Activated naive CD8-positive, alpha-beta T cell (primary cell): ENCODE data around the gene DUOXA2.
"Not testable (repeated sequence)": the region's sequence is repeated elsewhere in the genome, so short reads cannot be mapped to it uniquely, and the experiment has no call there.

ENCODE experiments used
- H3K27ac Mint-ChIP-seq: one replicate; pipeline ENCODE4 v1.8.0; 2021; ENCODE audit warnings: mixed read lengths
- H3K27me3 Mint-ChIP-seq: one replicate; pipeline ENCODE4 v1.8.0; 2021; ENCODE audit warnings: mixed read lengths
- H3K36me3 Mint-ChIP-seq: one replicate; pipeline ENCODE4 v1.8.0; 2021; ENCODE audit warnings: mixed read lengths
- H3K4me1 Mint-ChIP-seq: one replicate; pipeline ENCODE4 v1.8.0; 2021; ENCODE audit warnings: low read depth, mixed read lengths
- H3K4me3 Mint-ChIP-seq: one replicate; pipeline ENCODE4 v1.8.0; 2021; ENCODE audit warnings: mild to moderate bottlenecking, mixed read lengths
- H3K9me3 Mint-ChIP-seq: one replicate; pipeline ENCODE4 v1.8.0; 2021; ENCODE audit warnings: low read depth, mixed read lengths

Gene DUOXA2

GRCh38 chr15:45114076-45114750 is at the start of gene DUOXA2, which contains the start of gene DUOX2:
Gene DUOXA2, plus strand, starts transcription at chr15:45114326. Its CDS starts 280 bp downstream, at chr15:45114606.
Gene DUOX2, minus strand, starts transcription at chr15:45114172. Its CDS starts 761 bp downstream, at chr15:45113411.
- Mint-ChIP-seq H3K27ac (no peak within 1 kb of the TSS), H3K4me3 (peak within 1 kb of the TSS; percentile 72), H3K36me3 (no peaks in the 10 kb centered on the region), H3K9me3 (no peaks in the 10 kb centered on the region), H3K4me1 (peaks cover 39% of the 10 kb centered on the region), H3K27me3 (peaks cover 51% of the 10 kb centered on the region)

- peaks cover 7% of the 10 kb centered on the region for H3K4me1 Mint-ChIP-seq
- H3K36me3 Mint-ChIP-seq, result peaks cover 16% of the 10 kb centered on the region
- H3K4me3 Mint-ChIP-seq, result no peak overlapping the region
- no peak overlapping the region for H3K27ac Mint-ChIP-seq
- no peaks in the 10 kb centered on the region for H3K27me3 Mint-ChIP-seq
- no peaks in the 10 kb centered on the region for H3K9me3 Mint-ChIP-seq
Measured at GRCh38 chr15:45064386-45064785, 49.7 kb upstream of the DUOXA2 start.

DNA sequence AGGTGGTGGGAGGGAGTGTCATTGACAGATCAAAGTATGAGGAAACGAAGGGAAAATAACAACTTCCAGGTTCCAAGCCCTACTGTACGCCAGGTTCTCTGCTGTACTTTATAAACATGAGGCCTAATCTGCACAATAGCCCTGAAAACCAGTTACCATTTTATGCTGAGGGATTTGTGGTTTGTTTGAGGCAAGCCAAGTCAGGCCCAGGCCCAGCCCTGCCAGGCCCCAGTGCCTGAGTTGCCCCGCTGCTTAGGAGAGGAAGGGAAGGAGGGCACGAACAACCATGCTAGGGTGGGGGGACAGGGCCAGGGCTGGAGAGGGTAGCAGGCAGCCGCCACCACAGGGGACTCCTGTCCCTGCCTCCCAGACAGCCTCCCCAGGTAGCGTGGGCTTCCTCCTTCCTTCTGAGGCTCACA is 44.2 kb upstream of the DUOXA2 start:
- not testable (repeated sequence) for H3K27ac Mint-ChIP-seq, H3K9me3 Mint-ChIP-seq, H3K36me3 Mint-ChIP-seq, H3K4me3 Mint-ChIP-seq, H3K4me1 Mint-ChIP-seq, H3K27me3 Mint-ChIP-seq

DNA sequence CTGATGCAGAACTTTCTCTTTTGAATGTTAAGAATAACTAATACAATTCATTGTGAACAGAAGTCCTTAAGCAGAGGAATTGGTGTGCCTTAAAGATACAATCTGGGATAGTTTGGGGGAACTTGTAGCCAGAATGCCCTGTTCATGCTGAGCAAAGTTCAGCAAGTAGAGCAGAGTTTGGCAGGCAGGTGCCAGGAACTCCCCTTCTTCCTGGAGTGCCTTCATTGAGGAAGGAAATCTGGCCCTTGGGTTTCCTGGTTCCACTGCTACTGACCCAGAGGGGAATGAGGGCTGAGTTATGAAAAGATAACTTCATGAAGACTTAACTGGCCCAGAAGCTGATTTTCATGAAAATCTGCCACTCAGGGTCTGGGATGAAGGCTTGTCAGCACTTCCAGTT is 40.5 kb upstream of the DUOXA2 start:
- not testable (repeated sequence) for H3K27ac Mint-ChIP-seq, H3K4me3 Mint-ChIP-seq, H3K36me3 Mint-ChIP-seq, H3K27me3 Mint-ChIP-seq, H3K4me1 Mint-ChIP-seq, H3K9me3 Mint-ChIP-seq

GRCh38 chr15:45075440-45076320 is 38.4 kb upstream of the DUOXA2 start:
- not testable (repeated sequence) for H3K4me3 Mint-ChIP-seq, H3K27me3 Mint-ChIP-seq, H3K27ac Mint-ChIP-seq, H3K4me1 Mint-ChIP-seq, H3K36me3 Mint-ChIP-seq, H3K9me3 Mint-ChIP-seq

DNA sequence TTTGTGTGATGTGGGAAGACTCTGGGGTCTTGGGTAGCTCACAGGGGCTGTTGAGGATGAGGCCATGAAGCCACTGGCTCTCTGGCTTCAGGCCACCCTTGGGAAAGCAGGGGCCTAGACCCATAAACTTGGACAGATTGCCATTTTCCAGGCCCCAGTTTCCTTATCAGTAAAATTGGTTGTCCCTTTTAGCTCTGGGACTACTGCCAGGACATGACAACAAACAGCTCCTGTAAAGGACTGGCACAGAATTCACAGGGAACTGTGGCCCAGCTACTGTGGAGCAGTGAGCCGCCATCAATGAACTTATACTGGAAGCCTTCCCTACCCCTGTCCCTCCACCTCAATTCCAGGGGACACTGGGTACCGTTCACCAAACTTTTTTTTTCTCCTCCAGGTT is 36.7 kb upstream of the DUOXA2 start:
- not testable (repeated sequence) for H3K36me3 Mint-ChIP-seq, H3K27ac Mint-ChIP-seq, H3K9me3 Mint-ChIP-seq, H3K27me3 Mint-ChIP-seq, H3K4me1 Mint-ChIP-seq, H3K4me3 Mint-ChIP-seq

- H3K36me3 Mint-ChIP-seq, H3K4me1 Mint-ChIP-seq, H3K27ac Mint-ChIP-seq, H3K9me3 Mint-ChIP-seq, H3K27me3 Mint-ChIP-seq, H3K4me3 Mint-ChIP-seq: not testable (repeated sequence)
Measured at GRCh38 chr15:45079201-45079600, 34.9 kb upstream of the DUOXA2 start.

DNA sequence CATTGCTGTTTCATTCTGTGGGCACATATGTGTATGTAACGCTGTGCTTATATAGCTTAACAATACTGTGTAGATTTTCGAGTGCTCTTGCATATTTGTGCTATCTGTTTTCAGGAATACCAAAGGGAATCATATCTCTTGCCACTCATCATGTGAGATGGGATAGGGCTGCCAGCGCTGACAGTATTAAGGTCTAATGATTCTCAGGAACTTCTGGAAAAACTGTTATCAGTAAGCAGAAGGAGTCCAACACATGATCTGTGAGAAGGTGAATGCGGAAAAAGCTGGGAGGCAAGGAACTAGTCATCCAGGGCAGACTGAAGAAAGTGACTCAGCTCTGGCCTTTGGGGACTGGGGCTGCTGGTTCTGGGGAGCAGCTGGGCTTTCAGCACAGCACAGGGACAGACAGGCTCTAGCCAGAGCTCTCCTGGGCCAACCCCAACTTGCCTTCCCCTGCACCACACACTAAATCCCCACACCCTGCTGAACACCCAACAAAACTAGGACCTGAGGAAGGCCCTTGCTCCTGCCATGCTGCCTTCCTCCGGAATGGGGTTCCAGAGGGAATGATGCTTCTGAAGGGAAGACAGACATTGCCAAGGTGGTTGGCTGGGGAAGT is 34.4 kb upstream of the DUOXA2 start:
- H3K4me3 Mint-ChIP-seq, H3K9me3 Mint-ChIP-seq, H3K4me1 Mint-ChIP-seq, H3K27me3 Mint-ChIP-seq, H3K36me3 Mint-ChIP-seq, H3K27ac Mint-ChIP-seq: not testable (repeated sequence)

GRCh38 chr15:45080593-45080992 is 33.5 kb upstream of the DUOXA2 start:
- H3K9me3 Mint-ChIP-seq, H3K27me3 Mint-ChIP-seq, H3K27ac Mint-ChIP-seq, H3K4me1 Mint-ChIP-seq, H3K36me3 Mint-ChIP-seq, H3K4me3 Mint-ChIP-seq: not testable (repeated sequence)

GRCh38 chr15:45082412-45082811 is 31.7 kb upstream of the DUOXA2 start:
- not testable (repeated sequence) for H3K4me1 Mint-ChIP-seq, H3K36me3 Mint-ChIP-seq, H3K9me3 Mint-ChIP-seq, H3K27me3 Mint-ChIP-seq, H3K27ac Mint-ChIP-seq, H3K4me3 Mint-ChIP-seq

DNA sequence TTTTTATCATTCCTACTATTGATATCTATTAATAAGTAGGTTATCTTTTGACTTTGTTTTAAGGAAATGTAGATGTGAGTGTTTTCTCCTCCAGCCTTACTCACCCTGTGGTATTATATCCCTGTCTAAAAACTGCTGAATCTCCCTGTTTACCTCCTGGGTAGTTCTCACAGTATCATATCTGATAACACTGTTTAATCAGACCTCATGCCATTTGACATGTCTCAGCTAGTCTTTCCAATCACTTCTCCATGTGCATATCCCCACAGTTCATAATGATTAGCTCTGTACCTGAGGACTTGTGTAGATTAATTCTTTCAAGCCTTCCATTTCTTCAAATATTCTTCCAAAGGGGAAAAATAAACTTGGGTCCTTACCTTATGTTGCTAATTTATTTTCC is 30.9 kb upstream of the DUOXA2 start:
- Mint-ChIP-seq H3K4me3 (no peak overlapping the region), H3K27ac (no peak overlapping the region), H3K9me3 (no peaks in the 10 kb centered on the region), H3K36me3 (no peaks in the 10 kb centered on the region), H3K27me3 (peaks cover 14% of the 10 kb centered on the region), H3K4me1 (no peaks in the 10 kb centered on the region)

DNA sequence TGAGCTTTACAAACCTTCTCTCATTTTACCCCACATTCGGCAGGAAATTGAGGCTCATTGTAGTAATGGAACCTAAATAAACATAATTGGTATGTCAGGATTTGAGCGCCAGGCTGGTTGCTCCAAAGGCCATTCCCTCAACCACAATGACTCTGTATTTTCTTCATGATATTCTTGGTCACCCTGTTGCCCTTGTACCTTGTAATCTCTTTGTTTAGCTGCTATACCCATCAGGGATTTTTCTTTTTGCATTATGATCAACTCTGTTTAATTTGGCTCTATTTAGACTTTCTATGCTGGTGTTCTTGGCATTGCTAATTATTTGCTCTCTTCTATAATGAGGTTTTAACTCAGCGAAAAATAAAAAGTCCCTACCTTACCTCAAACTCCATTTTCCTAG is 30.0 kb upstream of the DUOXA2 start:
- no peaks in the 10 kb centered on the region for H3K36me3 Mint-ChIP-seq
- H3K9me3 Mint-ChIP-seq, result no peaks in the 10 kb centered on the region
- no peak overlapping the region for H3K4me3 Mint-ChIP-seq
- no peak overlapping the region for H3K27ac Mint-ChIP-seq
- H3K27me3 Mint-ChIP-seq, result peaks cover 14% of the 10 kb centered on the region
- H3K4me1 Mint-ChIP-seq, result no peaks in the 10 kb centered on the region

DNA sequence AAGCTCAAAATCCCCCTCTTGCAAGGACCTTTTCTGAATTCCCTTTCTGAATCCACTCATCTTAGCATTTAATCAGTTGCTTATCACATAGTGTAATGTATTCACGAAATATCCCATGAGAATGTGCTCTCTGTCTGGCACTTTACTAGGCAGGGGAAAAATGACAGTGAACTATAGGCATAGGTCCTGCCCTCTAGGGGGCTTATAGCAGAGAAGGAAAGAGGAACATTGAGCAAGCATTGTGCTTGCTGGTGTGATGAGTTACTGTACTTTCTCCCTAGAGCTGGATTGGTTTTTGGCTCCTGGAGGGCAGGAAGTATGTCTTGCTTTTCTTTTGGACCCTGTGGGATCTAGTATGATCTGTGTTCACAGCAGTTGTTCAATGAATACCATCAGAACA is 26.6 kb upstream of the DUOXA2 start:
- Mint-ChIP-seq H3K36me3 (no peaks in the 10 kb centered on the region), H3K27me3 (peaks cover 23% of the 10 kb centered on the region), H3K4me3 (no peak overlapping the region), H3K27ac (no peak overlapping the region), H3K9me3 (no peaks in the 10 kb centered on the region), H3K4me1 (no peaks in the 10 kb centered on the region)

DNA sequence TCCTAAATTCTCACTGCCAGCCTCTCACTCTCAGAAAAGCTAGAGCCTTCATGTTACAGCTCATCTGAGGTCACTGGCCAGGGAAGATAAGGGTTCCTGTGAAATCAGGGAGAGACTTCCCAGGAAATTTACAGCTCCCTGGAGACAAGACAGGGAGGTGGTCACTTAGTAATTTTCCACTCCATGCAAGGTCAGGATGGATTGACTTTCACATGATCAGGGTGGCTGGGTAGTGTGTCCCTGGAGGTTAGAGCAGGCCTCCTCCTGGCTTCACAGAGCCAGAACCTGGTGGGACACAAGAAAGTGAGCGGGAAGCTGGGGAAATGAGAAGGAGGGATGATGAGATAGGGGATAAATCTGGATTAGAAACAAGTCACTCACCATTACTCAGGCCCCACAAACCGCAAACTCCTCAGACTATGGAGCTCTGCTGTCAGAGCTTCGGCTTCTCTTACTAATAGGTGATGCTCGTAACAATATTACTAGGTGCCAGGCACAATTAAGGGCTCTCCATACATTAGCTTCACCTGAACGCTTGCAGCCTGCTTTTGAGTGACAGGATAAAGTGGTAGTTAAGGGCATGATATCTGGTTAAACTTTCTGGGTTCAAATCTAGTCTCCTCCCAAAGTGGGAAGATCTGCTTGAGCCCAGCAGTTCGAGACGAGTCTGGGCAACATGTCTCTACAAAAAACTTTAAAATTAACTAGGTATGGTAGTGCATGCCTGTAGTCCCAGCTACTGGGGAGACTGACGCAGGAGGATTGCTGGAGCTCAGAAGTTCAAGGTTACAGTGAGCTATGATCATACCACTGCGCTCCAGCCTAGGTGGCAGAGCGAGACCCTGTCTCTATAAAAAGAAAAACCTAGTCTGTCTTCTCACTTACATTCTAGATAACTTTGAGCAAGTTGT is 25.1 kb upstream of the DUOXA2 start:
- H3K4me1 Mint-ChIP-seq, result no peaks in the 10 kb centered on the region
- no peak overlapping the region for H3K27ac Mint-ChIP-seq
- no peaks in the 10 kb centered on the region for H3K36me3 Mint-ChIP-seq
- no peaks in the 10 kb centered on the region for H3K9me3 Mint-ChIP-seq
- H3K27me3 Mint-ChIP-seq, result peaks cover 19% of the 10 kb centered on the region
- no peak overlapping the region for H3K4me3 Mint-ChIP-seq
